Frontal cortex (tissue), 4 donors: ENCODE data around the gene ZNF362. TPM values are rescaled to one million over a fixed set of nuclear protein-coding genes. Genes with fewer than 3 reads are reported as not detected.
A peak's percentile ranks its signal among the peaks of the same experiment; 100 is the strongest.

ENCODE experiments used
- DNase-seq, 2 donors: peaks; one replicate each; pipeline ENCODE4 v3.0.0; 2012; ENCODE audit warnings: low spot score in 2 of 2
- FAIRE-seq: peaks from 2 replicates; lab custom pipeline; 2012; peaks lifted over from hg19 to GRCh38; lab: Jason Lieb, UNC
- total RNA-seq: library from RNA; depleted of rRNA; stranded (reverse); fragments of >200 nt; gene quantifications from one replicate; pipeline ENCODE4 v1.2.3, GENCODE V29; 2014
- donor health status: control.
- donor health status: control.
- donor health status: control.

The ZNF362 gene
- total RNA-seq, 1 donor from 2014 or later: 13.9 TPM

DNA sequence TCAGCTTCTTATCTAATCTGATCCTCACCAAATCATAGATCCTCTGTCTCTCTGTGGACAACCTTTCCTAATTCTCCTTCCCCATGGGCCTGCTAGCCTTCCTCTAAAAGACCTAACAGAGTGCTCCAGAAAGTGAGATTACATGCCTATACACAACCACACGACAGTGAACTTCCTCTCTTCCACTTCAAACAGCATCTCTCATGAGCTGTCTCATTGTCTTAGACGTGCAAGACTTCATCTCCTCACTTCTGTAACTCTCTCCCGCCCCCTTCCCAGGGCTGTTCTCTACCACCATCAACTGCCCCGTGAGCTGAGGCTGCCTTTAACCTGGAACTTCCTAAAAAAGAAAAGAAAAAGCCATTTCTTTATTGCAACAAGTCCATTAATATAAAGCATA, 78.7 kb downstream of the ZNF362 start:
- FAIRE-seq (no peak), DNase-seq (no peak)

DNA sequence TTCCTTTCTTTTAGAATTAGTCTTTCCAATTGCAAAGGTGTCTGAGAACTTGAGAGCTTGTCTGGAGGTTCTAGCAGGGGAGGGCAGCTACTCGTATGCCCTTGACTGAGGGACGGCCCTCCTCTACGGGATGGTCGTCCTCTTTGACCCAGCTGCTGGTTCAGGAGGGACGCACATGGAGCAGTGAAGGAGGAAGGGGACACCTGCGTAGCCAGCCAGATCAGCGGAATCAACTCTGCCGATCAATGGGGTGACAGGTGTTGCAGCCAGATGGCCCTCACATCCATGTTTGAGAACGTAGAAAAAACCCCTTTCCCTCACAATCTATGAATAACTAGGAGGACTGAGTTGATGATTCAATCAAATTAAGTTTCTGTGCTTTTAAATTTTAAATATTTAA, 80.3 kb downstream of the ZNF362 start:
- DNase-seq (no peak), FAIRE-seq (no peak)

DNA sequence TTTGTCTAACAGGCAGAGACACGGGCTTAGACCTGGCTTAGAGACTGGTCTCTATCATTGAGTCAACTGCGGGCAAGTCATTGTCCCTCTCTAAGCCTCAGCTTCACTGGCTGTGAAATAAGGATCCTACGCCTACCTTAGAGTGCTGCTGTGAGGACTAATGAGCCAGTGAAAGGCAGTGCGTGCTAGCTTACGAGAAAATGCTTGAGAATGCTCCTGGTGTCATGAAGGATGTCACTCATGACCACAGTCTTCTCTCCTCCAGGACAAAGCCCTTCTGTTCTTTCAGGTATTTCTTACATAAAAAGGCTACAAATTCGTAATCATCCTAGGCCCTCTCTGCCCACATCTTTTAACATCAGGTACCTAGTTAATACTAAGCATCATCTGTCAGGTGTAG, 81.1 kb downstream of the ZNF362 start:
- DNase-seq: no peak
- no peak for FAIRE-seq

DNA sequence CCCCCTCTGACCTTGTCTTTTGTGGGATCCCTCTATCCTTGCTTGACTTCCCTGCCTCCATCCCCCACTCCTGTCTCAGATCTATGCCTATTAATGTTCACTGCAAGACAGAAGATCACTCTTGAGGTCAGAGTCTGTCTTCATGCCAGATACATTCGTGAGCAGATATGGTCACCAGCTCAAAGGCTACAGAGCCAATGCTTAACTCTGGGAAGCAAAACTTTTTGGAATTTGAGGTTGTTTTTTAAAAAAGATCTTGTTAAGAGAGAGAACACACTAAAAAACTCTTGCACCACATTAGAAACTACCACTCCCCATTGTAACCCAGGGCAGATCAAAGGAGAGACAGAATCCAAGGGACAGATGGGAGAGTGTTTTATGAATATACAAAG, 81.8 kb downstream of the ZNF362 start:
- DNase-seq (no peak), FAIRE-seq (no peak)

DNA sequence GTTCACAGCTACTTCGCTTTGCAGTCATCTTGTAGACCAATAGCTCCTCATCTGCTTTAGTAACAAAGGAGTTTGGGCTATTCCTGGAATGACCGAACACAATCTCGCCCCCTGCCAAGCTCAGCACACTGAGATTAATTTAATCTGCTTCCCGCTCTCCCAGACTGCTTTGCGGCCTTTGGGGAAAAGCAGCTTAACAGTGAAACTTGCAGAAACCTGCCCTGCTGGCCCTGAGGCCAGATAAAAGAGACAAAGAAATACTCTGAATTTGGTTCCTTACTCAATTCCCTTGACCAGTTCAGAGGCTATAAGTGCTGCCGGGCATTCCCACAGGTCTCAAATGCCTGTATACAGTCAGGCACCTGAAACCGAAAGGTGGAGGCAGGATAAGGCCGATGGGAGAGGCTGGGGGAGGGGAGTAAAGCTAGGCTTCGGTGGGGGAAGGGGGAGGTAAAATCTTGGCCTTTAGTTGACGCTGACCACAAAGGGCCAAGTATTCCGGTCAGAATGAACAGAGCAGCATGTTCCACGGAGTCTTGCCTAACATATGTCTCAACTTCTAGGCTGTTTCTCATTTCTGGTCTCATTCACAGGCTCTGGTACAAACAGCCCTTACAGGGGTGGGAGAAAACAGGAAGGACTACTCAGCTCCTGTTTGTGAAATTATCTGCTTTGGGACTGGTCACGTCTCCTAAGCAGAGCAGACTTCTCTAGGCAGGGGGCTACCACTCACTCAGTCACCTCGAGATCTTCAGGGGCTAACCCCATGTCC, 82.3 kb downstream of the ZNF362 start:
- FAIRE-seq: no peak
- DNase-seq: no peak

DNA sequence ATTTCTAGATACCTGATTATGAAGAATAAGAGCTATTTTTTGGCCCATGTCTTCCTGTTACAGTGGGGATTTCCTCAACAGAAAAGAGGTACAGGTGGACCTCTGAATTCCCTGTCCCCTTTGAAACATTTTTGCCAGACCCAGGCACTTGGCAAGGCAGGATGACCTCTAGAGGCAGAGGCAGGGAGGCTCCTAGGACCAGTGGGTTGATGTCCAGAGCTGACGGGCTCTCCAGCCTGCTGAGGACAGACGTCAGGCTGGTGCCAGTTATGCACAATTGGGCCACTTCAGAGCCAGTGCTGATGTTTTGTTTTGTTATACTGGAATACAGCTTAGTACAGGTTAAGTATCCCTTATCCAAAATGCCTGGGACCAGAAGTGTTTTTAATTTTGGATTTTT, 83.1 kb downstream of the ZNF362 start:
- FAIRE-seq (no peak), DNase-seq (no peak)

DNA sequence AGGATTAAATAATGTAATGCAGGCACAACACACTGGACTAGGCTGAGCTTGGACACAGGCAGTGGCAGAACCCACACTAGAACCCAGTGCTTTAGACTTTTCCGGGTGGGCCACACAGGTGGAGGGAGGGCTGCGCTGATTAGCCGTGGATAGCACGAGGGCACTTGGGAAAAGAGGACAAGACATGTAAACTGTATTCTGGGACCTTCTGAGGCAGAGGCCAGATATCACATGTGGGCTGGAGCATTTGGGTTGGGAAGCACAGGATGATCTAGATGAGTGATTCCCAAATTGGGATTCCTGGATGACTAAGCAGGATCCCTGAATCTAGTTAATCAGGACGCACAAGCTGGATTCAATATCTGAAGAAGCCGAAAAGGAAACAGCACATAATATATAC, 84.9 kb downstream of the ZNF362 start:
- DNase-seq: no peak
- no peak for FAIRE-seq

DNA sequence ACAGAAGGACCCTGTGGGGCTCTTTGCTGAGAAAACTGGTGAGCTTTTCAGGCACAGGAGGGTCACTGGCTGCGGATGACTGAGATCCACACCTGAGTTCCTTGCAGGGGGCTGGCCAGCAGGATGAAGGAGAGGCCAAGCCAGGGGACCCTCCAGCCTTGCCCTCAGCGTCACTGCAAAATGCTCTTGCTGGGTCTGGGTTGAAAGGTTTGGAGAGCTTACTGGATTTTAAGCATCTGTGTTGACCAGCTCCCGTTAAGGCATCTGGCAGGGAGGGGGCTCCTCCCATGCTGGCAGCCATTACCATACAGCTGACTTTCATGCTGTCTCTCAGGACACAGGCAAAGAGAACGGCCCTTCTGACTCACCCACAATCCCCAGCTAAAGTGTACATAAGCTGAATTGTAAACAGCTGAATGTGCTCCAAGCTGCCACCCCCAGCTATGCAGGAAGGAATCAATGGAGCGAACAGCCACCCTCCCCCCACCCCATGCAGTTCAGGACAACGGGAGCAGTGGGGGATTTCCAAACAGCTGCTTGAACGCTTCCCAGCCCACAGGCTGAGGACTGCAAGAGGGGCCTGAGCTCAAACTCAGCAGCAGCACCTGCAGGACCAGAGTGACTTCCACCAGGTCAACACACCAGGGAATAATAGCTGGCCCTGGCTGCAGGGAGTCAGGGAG, 85.9 kb downstream of the ZNF362 start:
- FAIRE-seq (no peak), DNase-seq (peak in 1 of 2 donors; percentile 34)

DNA sequence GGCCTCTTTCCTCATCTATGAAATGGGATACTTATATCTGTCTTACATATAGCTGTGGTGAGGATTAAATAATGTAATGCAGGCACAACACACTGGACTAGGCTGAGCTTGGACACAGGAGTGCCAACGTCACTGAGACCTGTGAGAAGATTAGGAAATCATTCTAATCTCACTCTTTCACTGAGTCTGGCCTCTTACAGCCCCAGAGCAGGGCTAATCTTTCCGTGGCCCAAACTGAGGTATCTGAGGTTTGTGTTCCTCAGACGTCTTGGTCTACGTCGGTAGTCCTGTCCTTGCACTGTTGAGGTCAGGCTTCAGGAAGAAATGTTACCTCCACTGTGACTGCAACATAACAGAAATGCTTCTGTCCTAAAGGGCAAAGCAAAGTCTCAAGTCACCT, 87.2 kb downstream of the ZNF362 start:
- DNase-seq: no peak
- FAIRE-seq: no peak

DNA sequence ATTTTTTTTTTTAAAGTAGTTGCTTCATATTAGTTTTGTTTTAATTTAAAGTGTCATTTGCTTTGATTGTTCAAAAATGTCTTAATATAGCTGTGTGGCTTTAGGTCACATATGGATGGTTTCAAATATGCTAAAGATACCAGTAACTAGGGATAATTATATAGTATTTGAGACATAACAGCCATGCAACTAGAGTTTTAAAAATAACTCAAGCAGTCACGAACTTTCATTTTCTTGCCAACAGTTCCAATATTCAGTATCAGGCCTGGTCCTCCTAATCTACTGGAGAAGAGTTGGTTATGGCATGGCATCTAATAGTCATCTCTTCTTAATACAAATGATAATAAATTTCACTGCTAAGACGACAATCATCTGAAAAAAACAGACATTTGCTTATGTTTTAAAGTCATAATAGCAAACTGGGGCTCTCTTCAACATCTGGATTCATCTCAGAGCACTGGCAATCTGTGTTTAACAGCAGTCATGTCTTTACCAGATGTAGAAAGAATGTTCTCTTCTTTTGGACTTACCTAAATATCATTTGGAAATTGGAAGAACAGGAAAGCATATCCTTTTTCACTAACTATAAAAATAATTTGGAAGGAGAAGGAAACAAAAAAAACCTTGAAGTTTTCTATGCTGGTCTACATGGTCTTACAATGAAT, 88.7 kb downstream of the ZNF362 start:
- FAIRE-seq (no peak), DNase-seq (no peak)

DNA sequence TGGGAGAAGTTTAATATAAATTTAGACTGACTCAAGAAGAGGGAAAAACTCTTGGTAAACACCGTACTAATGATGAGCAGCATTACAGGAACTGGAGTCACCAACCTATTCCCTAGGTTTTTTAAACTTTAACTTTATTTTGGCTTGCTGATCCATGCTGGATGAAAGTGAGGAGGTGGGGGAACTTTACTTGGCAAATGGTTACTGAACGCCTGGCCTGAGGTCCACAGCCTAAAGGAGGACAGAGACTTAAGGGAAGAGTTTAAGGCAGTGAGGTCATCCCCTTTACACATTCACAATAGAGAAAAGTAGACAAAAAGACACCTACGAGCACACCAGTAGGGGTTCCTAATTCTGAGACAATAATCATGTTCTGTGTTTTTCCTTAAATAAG, 90.2 kb downstream of the ZNF362 start:
- FAIRE-seq: no peak
- DNase-seq: no peak

DNA sequence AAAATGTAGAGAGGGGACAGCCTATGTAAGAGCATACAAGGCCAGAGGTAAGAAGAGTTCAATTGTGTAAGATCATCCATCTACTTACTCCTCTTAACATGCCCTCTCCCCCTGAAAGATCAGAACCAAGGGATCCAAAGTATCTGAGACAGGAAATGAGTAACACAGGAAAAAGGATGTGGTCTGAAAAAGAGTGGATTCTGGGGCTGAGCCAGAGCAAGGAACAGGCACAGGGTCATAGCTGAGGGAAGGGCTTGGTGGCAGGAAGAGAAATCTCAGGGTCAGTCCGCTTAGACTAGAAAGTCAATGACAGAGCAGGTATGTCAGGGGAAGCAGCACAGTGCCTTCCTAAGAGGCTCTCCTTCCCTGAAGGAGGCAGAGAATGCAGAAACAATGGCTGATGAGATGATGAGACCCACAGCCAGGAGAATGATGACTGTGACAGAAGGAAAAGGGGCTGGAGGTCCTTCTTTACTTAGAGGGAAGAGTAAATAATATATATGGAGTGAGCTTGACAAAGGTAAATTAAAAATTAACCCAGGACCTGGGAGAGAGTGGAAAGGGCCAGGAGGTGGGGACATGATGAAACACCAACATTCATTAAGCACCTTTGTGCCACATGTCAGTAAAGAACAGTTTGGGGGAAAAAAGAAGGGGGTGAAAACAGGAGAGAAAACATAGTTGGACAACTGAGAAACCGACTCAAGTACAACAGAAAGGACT, 90.8 kb downstream of the ZNF362 start:
- no peak for FAIRE-seq
- no peak for DNase-seq

DNA sequence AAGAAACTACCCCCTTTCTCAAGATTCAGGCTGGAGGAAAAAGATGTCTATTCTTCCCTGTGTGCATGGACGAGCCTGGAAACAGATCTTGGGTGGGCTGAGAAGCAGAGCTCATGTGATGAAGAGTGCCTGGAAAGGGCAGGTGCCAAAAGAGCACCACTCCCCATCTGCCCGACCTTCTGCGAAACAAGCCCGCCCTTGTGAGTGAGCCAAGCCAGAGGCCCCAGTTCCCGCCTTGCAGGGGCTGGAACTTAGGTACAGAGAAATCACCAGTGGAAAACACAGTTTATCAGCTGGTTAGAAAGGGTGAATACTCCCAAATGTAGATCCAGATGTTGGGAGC, 91.3 kb downstream of the ZNF362 start:
- no peak for DNase-seq
- no peak for FAIRE-seq

DNA sequence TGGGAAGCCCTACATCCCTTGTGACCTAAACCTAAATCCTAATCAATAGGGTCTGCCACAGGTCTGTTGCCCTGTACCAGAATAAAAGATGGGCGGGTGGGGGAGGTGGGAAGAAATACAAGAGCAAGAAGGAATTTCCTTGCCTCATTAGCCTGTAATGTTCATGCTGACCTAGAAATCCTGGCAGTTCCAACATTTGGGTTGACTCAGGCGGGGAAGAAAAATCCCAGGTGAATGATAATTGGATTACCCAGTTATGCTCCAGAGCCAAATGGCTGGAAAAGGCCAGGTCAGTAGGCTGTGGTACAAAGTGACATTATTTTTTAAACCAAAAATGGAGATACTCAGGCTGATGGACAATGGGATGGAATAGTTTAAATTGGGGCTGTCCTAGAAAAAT, 91.9 kb downstream of the ZNF362 start:
- DNase-seq (no peak), FAIRE-seq (no peak)

DNA sequence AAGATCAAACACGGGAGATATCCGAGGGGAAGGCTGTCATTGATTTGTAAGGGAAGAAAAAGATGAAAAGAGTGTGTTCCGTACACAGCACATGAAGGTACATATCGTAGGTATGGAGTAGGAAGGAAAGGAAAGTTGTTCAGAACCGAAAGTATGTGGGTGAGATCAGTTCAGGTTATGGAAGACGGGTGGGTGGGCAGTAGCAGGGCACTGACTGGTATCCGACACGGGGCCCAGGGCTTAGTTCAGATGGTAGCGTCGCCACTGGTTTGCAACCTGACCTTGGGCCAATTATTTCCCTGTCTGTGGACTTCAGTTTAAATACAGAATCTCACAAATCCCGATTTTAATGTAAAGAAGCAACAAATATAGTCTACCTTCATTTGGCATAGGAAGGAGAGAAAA, 92.4 kb downstream of the ZNF362 start:
- DNase-seq (peak in 1 of 2 donors; percentile 48), FAIRE-seq (no peak)

DNA sequence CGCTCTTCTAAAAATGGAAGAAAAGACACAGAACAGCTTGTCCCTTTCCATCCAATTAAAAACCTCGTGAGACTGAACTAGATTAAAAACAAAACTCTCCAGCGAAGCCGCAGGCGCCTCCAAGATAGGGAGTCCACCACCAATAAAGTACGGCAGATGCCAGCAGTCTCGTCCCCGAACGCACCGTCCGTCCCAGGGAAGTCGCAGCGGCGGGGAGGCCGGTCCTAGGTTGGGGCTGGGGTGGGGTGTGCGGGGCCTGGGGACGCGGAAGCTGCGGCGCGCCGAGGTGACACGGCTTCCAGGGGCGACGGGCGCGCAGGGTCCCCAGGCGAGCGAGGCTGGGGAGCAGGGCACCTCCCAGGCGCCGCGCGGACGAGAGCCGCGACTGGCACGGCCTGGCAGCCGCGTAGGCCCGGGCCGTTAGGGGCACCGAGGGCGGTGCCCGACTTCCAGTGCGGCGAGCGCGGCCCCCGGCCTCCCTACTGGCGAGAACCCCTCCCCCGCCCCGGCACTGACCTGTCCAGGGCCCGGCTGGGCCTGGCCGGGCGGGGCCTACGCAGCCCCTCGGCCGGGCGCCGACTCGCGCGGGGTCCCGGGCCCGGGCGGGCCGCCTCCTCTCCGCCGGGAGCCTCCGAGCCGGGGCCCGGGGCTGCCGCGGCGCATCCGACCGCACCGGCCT, 92.9 kb downstream of the ZNF362 start:
- FAIRE-seq (no peak), DNase-seq (peak; percentile 51 to 71)

DNA sequence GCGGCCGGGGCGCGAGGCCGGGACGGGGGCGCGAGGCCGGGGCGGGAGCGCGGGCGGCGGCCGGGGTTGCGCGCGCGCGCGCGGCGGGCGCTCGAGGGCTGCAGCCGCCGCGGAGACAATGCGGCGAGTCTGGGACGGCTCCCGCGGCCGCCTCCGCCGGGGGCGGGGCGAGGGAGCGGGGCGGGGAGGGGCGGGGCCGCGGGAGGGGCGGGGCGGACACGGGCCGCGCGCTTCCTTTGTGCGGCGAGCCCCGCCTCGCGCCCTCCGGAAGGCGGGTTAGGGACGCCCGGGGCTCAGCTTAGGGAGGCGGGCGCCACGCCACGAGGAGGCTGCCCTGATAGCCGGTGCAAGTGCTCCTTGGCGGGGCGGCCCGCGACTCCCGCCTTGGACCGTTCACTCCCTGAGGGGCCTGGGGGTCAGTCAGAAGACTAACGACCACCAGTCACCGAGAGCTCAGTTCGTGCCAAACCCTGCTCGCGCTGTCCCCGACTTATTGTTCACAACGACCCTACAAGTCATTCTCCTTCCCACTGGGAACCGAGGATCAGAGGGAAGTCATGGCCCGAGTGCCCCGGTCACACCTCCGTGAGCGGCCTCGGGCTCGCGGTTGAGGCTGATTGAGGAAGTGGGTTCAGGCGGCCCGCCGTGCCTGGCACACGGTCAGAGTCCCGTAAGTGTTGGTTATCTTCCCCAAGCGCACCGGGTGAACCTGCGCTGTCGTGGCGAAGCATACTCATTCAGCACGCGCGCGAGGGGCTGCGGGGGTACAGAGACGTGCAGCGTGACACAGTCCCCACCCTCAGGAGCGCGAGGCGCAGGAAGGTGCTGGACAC, 93.7 kb downstream of the ZNF362 start:
- DNase-seq (peak; percentile 94 to 96), FAIRE-seq (no peak)
